TTC549 (cell line): ENCODE results near the gene MAPK10.
"Not testable (repeated sequence)": the region's sequence is repeated elsewhere in the genome, so short reads cannot be mapped to it uniquely, and the experiment has no call there.

Experiments
- FAIRE-seq: peaks from 2 replicates; lab custom pipeline; 2012; peaks lifted over from hg19 to GRCh38; lab: Jason Lieb, UNC

Gene MAPK10

GRCh38 chr4:86338521-86338920 lies 21.3 kb downstream of the MAPK10 start:
- FAIRE-seq, result no peak

DNA sequence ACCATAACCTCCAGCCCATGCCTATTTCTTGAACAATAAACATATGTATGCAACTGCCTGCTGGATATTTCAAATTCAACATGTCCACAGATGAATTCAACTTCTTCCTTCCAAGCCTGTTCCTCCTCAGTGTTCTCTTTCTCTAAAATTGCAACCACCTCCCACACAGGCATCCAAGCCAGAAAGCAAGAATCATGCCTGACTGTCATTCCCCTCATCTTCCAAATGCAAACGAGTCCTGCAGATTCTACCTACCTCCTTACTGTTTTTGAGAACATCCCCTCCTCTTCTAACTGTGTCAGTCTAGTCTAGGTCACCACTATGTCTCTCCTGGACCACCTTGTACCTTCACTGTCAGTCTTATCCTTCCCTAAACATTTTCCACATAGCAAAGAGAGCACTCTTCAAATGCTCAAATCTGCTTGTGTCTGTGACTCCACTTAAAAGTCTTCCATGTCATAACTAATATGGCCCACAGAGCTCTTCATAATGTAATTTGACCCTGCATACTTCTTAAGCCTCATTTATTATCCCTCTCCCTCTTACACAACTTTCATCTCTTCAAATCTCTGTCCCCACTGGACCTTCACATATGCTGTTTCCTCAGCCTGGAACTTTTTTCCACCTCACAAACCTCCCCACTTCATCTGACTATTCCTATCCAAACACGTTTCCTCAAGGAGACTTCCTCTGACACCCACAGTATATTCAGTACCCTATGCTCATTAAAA lies 25.7 kb downstream of the MAPK10 start:
- FAIRE-seq, result no peak

DNA sequence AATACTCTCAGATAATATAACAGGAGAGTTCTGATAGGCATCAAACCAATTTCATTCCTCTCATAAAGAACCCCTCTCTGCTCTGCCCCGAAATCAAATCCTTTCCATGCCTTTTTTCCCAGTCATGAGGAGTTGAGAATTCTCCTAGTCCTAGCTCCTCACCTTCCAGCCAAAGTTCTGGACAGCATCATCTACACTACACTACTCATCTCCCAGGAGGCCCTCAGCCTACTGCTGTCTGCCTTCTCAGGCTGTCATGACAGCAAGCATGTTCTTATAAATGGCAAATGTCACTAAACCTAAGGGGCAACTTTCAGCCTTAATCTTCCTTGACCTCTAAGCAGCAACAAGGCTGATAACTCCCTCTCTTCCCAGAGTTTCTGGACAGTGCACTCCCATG lies 26.6 kb downstream of the MAPK10 start:
- no peak for FAIRE-seq

- FAIRE-seq, result no peak
These were observed 28.7 kb downstream of the MAPK10 start for GRCh38 chr4:86330961-86331742.

- FAIRE-seq, result not testable (repeated sequence)
These were observed 29.4 kb downstream of the MAPK10 start for GRCh38 chr4:86330411-86330810.

GRCh38 chr4:86329431-86329830 lies 30.4 kb downstream of the MAPK10 start:
- no peak for FAIRE-seq

DNA sequence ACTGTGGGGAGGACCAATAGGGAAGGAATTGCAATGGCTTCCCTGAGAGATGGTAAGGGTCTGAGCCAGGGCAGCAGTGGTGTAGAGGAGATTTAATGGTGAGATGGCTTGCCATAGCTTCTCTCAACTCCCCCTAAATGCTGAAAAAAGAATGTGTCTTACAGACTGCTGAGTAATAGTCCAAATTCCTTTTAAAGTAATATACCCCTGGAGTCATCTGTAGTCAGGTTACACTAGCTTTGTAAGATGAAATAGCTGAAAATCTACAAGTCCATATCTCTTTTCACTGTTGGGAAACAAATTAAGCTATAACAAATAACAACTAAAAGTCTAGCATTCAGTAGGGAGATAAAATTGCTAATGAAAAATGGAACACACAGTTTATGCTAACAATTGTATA lies 33.5 kb downstream of the MAPK10 start:
- no peak for FAIRE-seq

- FAIRE-seq, result no peak
These were observed 40.5 kb downstream of the MAPK10 start for GRCh38 chr4:86319390-86319789.

DNA sequence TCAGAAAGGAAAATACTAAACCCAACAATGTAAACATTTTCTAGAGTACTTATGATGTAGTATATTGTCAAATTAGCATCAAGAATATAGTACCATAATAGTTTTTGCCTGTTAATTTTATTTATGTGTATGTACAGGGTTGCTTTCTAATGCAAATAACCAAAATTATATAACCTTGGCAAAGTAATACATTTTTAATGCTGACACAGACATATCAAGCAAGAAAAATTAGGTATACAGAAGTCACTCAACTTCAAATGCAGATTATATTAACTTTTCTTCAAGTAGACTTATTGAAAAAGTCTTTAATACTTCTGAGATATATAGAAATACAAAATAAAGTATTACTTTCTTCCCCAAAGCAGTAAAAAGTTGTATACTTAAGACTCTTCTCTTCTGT lies 44.3 kb downstream of the MAPK10 start:
- no peak for FAIRE-seq

DNA sequence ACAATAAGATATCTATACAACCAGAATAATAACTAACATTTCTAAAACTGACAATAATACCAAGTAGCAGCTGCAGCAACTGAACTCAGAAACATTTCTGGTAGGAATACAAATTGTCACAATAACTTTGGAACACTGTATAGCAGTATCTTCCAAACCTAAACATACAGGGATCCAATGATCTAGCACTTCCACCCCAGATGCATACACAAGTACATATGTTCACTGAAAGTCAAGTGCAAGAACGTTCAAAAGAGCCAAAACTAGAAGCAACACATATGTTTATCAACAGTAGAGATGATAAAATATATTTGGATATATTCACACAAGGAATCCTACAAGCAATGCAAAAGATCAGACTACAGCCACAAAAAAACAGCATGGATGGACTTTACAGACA lies 46.2 kb downstream of the MAPK10 start:
- FAIRE-seq, result no peak

- no peak for FAIRE-seq
These were observed 52.4 kb downstream of the MAPK10 start for GRCh38 chr4:86307432-86307831.

- no peak for FAIRE-seq
These were observed 53.0 kb downstream of the MAPK10 start for GRCh38 chr4:86306816-86307215.

DNA sequence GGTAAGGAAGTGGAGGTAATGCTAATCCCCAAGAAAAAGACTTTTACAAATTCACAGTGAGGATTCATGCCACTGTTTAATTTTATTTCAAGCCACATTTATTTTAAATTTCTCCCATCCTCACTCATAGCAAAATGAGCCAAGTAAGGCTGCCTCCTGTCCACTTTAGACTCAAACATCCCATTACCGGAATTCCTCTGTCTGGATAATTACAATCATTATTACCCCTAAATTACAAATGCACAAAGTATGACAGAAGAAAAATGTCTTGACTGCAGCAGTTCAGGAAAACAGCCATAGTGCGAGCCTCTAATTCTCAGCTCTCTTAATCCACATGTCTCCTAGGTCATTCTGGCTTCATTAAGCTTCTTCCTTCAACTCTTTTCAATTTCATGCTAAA lies 57.0 kb downstream of the MAPK10 start:
- no peak for FAIRE-seq

DNA sequence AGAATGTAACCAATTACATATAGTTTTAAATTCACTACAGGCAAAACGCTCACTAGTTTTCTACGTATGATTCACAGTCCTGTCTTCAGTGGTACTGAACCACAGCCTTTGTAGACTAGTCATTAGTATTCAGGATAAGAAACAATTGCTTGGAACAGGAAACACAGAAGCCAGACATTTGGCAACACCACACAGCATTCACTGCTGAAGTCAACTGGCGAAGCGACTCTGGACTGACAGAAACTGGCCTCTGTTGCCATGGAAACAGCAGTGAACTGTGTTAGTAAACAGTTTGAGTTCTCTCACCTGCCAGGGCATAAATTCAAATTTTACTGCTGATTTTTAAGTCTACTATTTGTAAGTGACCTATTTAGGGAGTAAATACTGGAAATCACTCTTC lies 57.6 kb downstream of the MAPK10 start:
- no peak for FAIRE-seq

GRCh38 chr4:86300516-86300915 lies 59.3 kb downstream of the MAPK10 start:
- no peak for FAIRE-seq

GRCh38 chr4:86296865-86297264 lies 63.0 kb downstream of the MAPK10 start:
- FAIRE-seq, result no peak

GRCh38 chr4:86294883-86295282 lies 65.0 kb downstream of the MAPK10 start:
- no peak for FAIRE-seq

- FAIRE-seq, result no peak
These were observed 68.7 kb downstream of the MAPK10 start for GRCh38 chr4:86291180-86291579.

DNA sequence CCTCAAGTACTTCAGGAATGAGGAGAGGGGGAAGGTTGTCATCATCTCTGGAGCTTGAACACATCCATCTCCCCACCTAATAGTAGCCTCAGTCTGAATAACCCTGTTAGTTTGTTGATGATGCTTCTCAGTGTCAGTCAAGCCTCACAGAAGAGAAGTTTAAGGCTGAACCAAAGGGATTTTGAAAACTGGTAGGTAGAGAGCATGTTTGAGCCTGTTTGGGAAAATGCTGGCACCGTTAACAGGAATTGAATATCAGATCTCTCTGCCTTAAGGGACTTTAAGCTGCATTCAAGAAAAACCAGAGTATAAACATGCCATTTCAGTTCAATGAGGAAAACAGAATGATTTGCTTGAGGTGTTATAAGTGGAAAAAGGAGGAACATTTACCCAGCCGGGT lies 73.1 kb downstream of the MAPK10 start:
- no peak for FAIRE-seq

DNA sequence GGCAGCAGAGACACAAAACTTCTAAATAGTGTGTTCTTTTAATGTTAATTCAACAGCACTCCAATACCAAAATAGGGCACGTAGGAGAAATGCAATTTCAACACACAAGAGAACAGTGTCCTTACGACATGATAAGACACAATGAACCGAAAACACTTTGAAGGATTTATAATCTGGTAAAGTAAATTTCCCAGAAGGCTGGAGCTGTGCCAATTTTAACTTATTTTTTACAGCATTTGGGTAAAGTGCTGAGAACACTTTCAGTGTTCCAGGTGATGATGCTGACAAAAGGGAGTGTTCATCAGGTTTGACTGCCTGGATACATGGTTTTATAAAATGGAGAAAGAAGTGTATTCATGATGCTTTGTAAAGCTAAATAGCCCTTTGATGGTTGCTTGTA lies 76.5 kb downstream of the MAPK10 start:
- no peak for FAIRE-seq

- FAIRE-seq, result no peak
These were observed 79.6 kb downstream of the MAPK10 start for GRCh38 chr4:86280246-86280645.

GRCh38 chr4:86279293-86279960 lies 80.4 kb downstream of the MAPK10 start:
- FAIRE-seq, result no peak

DNA sequence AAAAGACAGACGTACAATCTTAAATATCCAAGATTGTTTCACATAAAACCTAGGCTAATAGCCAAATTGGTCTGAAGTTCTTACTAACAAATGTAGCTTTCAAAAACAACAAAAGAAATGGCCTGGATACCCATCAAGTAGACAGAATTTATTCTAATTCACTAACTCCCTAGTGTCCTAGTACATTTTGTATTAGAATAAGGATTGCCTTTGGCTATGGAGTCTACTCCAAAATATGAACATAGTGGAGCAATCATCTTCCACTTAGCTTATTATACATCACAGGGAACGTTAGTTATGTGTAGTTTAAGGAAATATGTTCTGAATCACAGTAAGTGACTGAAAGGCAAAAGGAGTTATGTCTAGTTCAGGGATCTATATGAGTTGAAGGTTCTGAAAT lies 81.7 kb downstream of the MAPK10 start:
- FAIRE-seq, result no peak
